Measurements from ENCODE around the gene VPS13C. TPM values are rescaled to one million over a fixed set of nuclear protein-coding genes. Genes with fewer than 3 reads are reported as not detected.

The VPS13C gene
- total RNA-seq, 4 donors from 2014 or later, result 7.6 to 43.1 (median 18.0) TPM

GRCh38 chr15:61996056-61996635 lies 64.1 kb downstream of the VPS13C start:
- WGBS, 2 donors, result 86 to 89% methylated on average over 4 of the region's 4 CpGs
- Histone ChIP-seq H3K4me3 (no peak overlapping the region), H3K36me3 (peaks cover 0 to 15% (median 0%) of the 10 kb centered on the region in 3 donors), H3K4me1 (no peaks in the 10 kb centered on the region), H3K9me3 (no peaks in the 10 kb centered on the region), H3K27ac (no peak overlapping the region), H3K27me3 (no peaks in the 10 kb centered on the region)
- DNase-seq, result no peak
- no peak for TF ChIP-seq CTCF (IDR thresholded peaks at IDR 0.05)
- TF ChIP-seq POLR2A (IDR thresholded peaks at IDR 0.05), result no peak
- intact Hi-C loops (cut with DNase I), result no loop called here

GRCh38 chr15:61994216-61994615 lies 66.0 kb downstream of the VPS13C start:
- WGBS, 2 donors, result 84 to 88% methylated on average over 1 of the region's 1 CpG
- Histone ChIP-seq H3K4me1 (no peaks in the 10 kb centered on the region), H3K9me3 (no peaks in the 10 kb centered on the region), H3K27me3 (no peaks in the 10 kb centered on the region), H3K27ac (no peak overlapping the region), H3K36me3 (peaks cover 0 to 32% (median 0%) of the 10 kb centered on the region in 3 donors), H3K4me3 (no peak overlapping the region)
- TF ChIP-seq CTCF (IDR thresholded peaks at IDR 0.05) (no peak), POLR2A (IDR thresholded peaks at IDR 0.05) (no peak)
- DNase-seq, result no peak
- intact Hi-C loops (cut with DNase I), result no loop called here

- no peaks in the 10 kb centered on the region for H3K27me3 ChIP-seq
- no peaks in the 10 kb centered on the region for H3K9me3 ChIP-seq
- H3K4me3 ChIP-seq, result no peak overlapping the region
- H3K4me1 ChIP-seq, result no peaks in the 10 kb centered on the region
- no peak for DNase-seq
- H3K27ac ChIP-seq, result no peak overlapping the region
- intact Hi-C loops (cut with DNase I), result no loop called here
- no peak for TF ChIP-seq POLR2A (IDR thresholded peaks at IDR 0.05)
- no peak for TF ChIP-seq CTCF (IDR thresholded peaks at IDR 0.05)
- peaks cover 0 to 26% (median 0%) of the 10 kb centered on the region in 3 donors for H3K36me3 ChIP-seq
Measured at GRCh38 chr15:61992518-61992917, 67.7 kb downstream of the VPS13C start.

GRCh38 chr15:61989667-61990066 lies 70.6 kb downstream of the VPS13C start:
- no peak overlapping the region for H3K27ac ChIP-seq
- DNase-seq, result no peak
- no peak for TF ChIP-seq POLR2A (IDR thresholded peaks at IDR 0.05)
- H3K9me3 ChIP-seq, result no peaks in the 10 kb centered on the region
- intact Hi-C loops (cut with DNase I), result no loop called here
- WGBS, 2 donors, result 75 to 90% methylated on average over 5 of the region's 5 CpGs
- no peaks in the 10 kb centered on the region for H3K4me1 ChIP-seq
- H3K4me3 ChIP-seq, result no peak overlapping the region
- H3K27me3 ChIP-seq, result no peaks in the 10 kb centered on the region
- peaks cover 0 to 19% (median 0%) of the 10 kb centered on the region in 3 donors for H3K36me3 ChIP-seq

- intact Hi-C loops (cut with DNase I), result no loop called here
- DNase-seq, result no peak
- peaks cover 0 to 26% (median 0%) of the 10 kb centered on the region in 3 donors for H3K36me3 ChIP-seq
- no peak for TF ChIP-seq CTCF (IDR thresholded peaks at IDR 0.05)
- TF ChIP-seq POLR2A (IDR thresholded peaks at IDR 0.05), result no peak
- no peak overlapping the region for H3K4me3 ChIP-seq
- H3K27me3 ChIP-seq, result no peaks in the 10 kb centered on the region
- WGBS, 2 donors, result 94% methylated on average over 2 of the region's 2 CpGs
- no peaks in the 10 kb centered on the region for H3K9me3 ChIP-seq
- H3K27ac ChIP-seq, result no peak overlapping the region
- no peaks in the 10 kb centered on the region for H3K4me1 ChIP-seq
Measured at GRCh38 chr15:61987824-61988223, 72.4 kb downstream of the VPS13C start.

- WGBS, 2 donors, result 64 to 71% methylated on average over 3 of the region's 3 CpGs
- Histone ChIP-seq H3K27me3 (no peaks in the 10 kb centered on the region), H3K36me3 (peaks cover 0 to 38% (median 0%) of the 10 kb centered on the region in 3 donors), H3K27ac (no peak overlapping the region), H3K9me3 (no peaks in the 10 kb centered on the region), H3K4me3 (no peak overlapping the region), H3K4me1 (no peaks in the 10 kb centered on the region)
- no peak for TF ChIP-seq CTCF (IDR thresholded peaks at IDR 0.05)
- no peak for TF ChIP-seq POLR2A (IDR thresholded peaks at IDR 0.05)
- DNase-seq, result no peak
- intact Hi-C loops (cut with DNase I), result no loop called here
Measured at GRCh38 chr15:61983081-61983480, 77.2 kb downstream of the VPS13C start.

Data from esophagus squamous epithelium (tissue), 5 donors.